Measurements from ENCODE around the gene SLC15A4. TPM values are rescaled to one million over a fixed set of nuclear protein-coding genes. Genes with fewer than 3 reads are reported as not detected.

Gene SLC15A4
- total and polyA plus RNA-seq, 2 of the 13 experiments (the other 11 are each of a cell fraction or from before 2014, with no cell fraction given): 17.3 to 22.7 TPM

DNA sequence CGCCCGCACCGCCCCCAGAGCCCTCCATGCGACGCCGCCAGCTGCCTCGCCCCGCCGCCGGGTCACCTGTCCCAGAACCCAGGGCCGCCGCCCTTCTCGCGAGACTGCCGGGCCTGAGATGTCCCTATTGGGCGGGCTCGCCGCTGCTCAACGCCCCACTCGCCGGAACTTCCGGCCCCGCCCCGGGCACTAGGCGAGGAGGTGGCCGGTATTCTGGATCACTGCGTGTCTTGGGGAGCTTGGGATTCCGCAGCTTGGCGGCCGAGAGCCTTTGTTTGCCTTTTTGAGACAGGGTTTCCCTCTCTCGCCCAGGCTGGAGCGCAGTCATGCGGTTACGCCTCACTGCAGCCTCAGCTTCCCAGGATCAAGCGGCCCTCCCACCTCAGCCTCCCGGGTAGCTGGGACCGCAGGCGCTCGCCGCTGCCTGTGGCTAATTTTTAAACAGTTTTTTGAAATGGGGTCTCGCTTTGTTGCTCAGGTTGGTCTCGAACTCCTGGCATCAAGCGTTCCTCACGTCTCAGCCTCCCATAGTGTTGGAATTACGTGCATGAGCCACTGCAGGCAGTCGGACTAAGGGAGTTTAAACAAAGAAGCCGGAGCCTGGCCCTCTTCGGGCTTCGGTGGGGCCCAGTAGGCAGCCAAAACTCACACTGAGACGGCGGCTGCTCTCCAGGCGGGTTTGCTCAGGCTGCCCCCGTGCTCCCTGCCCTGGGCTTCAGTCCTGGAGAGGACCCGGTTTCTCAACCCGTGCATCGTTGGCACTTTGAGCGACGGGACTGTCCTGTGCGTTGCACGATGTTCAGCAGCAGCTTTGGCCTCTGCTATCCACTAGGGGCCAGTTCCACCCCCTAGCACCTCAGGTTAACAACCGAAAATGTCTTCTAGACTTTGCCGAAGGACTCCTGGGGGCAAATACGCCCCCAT lies at the start of gene SLC15A4 (continued):
- TF ChIP-seq NR2C2 (CRISPR knock-in tag; IDR thresholded peaks at IDR 0.05; ENCODE audit: borderline replicate concordance) (peak; percentile 67), YEATS4 (CRISPR knock-in tag; IDR thresholded peaks at IDR 0.05; ENCODE audit: borderline replicate concordance) (peak; percentile 67), ZNF878 (CRISPR knock-in tag; IDR thresholded peaks at IDR 0.05) (no peak), ZMYM4 (CRISPR knock-in tag; IDR thresholded peaks at IDR 0.05) (peak; percentile 83), PHF8 (CRISPR knock-in tag; IDR thresholded peaks at IDR 0.05) (peak; percentile 93), TP53 (CRISPR knock-in tag; conservative IDR thresholded peaks at IDR 0.05) (peak; percentile 57; the same call in 1 of the 2 replicates), CC2D1A (CRISPR knock-in tag; IDR thresholded peaks at IDR 0.05) (no peak), ZNF790 (CRISPR knock-in tag; IDR thresholded peaks at IDR 0.05; ENCODE audit: borderline replicate concordance) (peak; percentile 24; the same call in 1 of the 2 replicates), NFKB2 (CRISPR knock-in tag; IDR thresholded peaks at IDR 0.05; ENCODE audit: borderline replicate concordance) (peak; percentile 77; the same call in 1 of the 2 replicates), KDM5A (IDR thresholded peaks at IDR 0.05; ENCODE audit: borderline replicate concordance, low read length) (peak; percentile 37; the same call in 1 of the 2 replicates), YEATS2 (CRISPR knock-in tag; IDR thresholded peaks at IDR 0.05; ENCODE audit: borderline replicate concordance) (peak; percentile 97), FOXK2 (IDR thresholded peaks at IDR 0.05) (no peak), ZNF501 (CRISPR knock-in tag; IDR thresholded peaks at IDR 0.05) (peak; percentile 91), TAF1 (CRISPR knock-in tag; IDR thresholded peaks at IDR 0.05) (peak; percentile 96), HDAC1 (CRISPR knock-in tag; IDR thresholded peaks at IDR 0.05) (peak; percentile 72), HNRNPH1 (optimal IDR thresholded peaks at IDR 0.05; ENCODE audit: low read depth, low read length) (no peak)
- TF ChIP-seq, protein P1, sequence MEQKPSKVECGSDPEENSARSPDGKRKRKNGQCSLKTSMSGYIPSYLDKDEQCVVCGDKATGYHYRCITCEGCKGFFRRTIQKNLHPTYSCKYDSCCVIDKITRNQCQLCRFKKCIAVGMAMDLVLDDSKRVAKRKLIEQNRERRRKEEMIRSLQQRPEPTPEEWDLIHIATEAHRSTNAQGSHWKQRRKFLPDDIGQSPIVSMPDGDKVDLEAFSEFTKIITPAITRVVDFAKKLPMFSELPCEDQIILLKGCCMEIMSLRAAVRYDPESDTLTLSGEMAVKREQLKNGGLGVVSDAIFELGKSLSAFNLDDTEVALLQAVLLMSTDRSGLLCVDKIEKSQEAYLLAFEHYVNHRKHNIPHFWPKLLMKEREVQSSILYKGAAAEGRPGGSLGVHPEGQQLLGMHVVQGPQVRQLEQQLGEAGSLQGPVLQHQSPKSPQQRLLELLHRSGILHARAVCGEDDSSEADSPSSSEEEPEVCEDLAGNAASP (CRISPR knock-in tag; IDR thresholded peaks at IDR 0.05; ENCODE audit: borderline replicate concordance): peak; percentile 32; the same call in 1 of the 2 replicates
- TF ChIP-seq, protein P2, sequence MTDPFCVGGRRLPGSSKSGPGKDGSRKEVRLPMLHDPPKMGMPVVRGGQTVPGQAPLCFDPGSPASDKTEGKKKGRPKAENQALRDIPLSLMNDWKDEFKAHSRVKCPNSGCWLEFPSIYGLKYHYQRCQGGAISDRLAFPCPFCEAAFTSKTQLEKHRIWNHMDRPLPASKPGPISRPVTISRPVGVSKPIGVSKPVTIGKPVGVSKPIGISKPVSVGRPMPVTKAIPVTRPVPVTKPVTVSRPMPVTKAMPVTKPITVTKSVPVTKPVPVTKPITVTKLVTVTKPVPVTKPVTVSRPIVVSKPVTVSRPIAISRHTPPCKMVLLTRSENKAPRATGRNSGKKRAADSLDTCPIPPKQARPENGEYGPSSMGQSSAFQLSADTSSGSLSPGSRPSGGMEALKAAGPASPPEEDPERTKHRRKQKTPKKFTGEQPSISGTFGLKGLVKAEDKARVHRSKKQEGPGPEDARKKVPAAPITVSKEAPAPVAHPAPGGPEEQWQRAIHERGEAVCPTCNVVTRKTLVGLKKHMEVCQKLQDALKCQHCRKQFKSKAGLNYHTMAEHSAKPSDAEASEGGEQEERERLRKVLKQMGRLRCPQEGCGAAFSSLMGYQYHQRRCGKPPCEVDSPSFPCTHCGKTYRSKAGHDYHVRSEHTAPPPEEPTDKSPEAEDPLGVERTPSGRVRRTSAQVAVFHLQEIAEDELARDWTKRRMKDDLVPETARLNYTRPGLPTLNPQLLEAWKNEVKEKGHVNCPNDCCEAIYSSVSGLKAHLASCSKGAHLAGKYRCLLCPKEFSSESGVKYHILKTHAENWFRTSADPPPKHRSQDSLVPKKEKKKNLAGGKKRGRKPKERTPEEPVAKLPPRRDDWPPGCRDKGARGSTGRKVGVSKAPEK (CRISPR knock-in tag; IDR thresholded peaks at IDR 0.05; ENCODE audit: borderline replicate concordance): 0 out of 2 replicates have a peak, but pooled peaks have one; percentile 36
- TF ChIP-seq, protein P3, sequence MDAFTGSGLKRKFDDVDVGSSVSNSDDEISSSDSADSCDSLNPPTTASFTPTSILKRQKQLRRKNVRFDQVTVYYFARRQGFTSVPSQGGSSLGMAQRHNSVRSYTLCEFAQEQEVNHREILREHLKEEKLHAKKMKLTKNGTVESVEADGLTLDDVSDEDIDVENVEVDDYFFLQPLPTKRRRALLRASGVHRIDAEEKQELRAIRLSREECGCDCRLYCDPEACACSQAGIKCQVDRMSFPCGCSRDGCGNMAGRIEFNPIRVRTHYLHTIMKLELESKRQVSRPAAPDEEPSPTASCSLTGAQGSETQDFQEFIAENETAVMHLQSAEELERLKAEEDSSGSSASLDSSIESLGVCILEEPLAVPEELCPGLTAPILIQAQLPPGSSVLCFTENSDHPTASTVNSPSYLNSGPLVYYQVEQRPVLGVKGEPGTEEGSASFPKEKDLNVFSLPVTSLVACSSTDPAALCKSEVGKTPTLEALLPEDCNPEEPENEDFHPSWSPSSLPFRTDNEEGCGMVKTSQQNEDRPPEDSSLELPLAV (CRISPR knock-in tag; conservative IDR thresholded peaks at IDR 0.05; ENCODE audit: low read depth): no peak
- TF ChIP-seq, protein P4, sequence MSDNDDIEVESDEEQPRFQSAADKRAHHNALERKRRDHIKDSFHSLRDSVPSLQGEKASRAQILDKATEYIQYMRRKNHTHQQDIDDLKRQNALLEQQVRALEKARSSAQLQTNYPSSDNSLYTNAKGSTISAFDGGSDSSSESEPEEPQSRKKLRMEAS (IDR thresholded peaks at IDR 0.05): peak; percentile 82
- TF ChIP-seq, protein P5, sequence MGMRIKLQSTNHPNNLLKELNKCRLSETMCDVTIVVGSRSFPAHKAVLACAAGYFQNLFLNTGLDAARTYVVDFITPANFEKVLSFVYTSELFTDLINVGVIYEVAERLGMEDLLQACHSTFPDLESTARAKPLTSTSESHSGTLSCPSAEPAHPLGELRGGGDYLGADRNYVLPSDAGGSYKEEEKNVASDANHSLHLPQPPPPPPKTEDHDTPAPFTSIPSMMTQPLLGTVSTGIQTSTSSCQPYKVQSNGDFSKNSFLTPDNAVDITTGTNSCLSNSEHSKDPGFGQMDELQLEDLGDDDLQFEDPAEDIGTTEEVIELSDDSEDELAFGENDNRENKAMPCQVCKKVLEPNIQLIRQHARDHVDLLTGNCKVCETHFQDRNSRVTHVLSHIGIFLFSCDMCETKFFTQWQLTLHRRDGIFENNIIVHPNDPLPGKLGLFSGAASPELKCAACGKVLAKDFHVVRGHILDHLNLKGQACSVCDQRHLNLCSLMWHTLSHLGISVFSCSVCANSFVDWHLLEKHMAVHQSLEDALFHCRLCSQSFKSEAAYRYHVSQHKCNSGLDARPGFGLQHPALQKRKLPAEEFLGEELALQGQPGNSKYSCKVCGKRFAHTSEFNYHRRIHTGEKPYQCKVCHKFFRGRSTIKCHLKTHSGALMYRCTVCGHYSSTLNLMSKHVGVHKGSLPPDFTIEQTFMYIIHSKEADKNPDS (CRISPR knock-in tag; IDR thresholded peaks at IDR 0.05): 0 out of 2 replicates have a peak, but pooled peaks have one; percentile 61
